Neural progenitor cell (in vitro differentiated cells): ENCODE results near the gene RILPL1. TPM values are rescaled to one million over a fixed set of nuclear protein-coding genes. Genes with fewer than 3 reads are reported as not detected.

Experiments used
- DNase-seq: peaks from one replicate; pipeline ENCODE4 v3.0.0-alpha.2; 2016; ENCODE audit warnings: low spot score
- H2AFZ ChIP-seq: fragments of 200-600 bp; sonication (generic); replicated peaks from 2 replicates; pipeline ENCODE4 v1.6.1; 2016; ENCODE audit warnings: antibody characterized with exemption
- H3F3A ChIP-seq: fragments of 200-600 bp; sonication (generic); 2 replicates; pipeline ENCODE4 v1.6.1; 2016; ENCODE audit warnings: antibody characterized with exemption, low read depth
- H3K27ac ChIP-seq: fragments of 200-600 bp; sonication (generic); 2 replicates; pipeline ENCODE4 v1.5.1; 2016; ENCODE audit warnings: mild to moderate bottlenecking
- H3K27me3 ChIP-seq: fragments of 200-600 bp; sonication (generic); 2 replicates; pipeline ENCODE4 v1.6.1; 2016; ENCODE audit warnings: mild to moderate bottlenecking, moderate library complexity
- H3K36me3 ChIP-seq: fragments of 200-600 bp; sonication (generic); 2 replicates; pipeline ENCODE4 v1.5.1; 2016
- H3K4me1 ChIP-seq: fragments of 200-600 bp; sonication (generic); 2 replicates; pipeline ENCODE4 v1.6.1; 2016; ENCODE audit warnings: mixed run types
- H3K4me2 ChIP-seq: fragments of 200-600 bp; sonication (generic); 2 replicates; pipeline ENCODE4 v1.6.1; 2016
- H3K4me3 ChIP-seq: fragments of 200-600 bp; sonication (generic); 2 replicates; pipeline ENCODE4 v1.5.1; 2016
- H3K79me2 ChIP-seq: fragments of 200-600 bp; sonication (generic); 2 replicates; pipeline ENCODE4 v1.6.1; 2016; ENCODE audit warnings: low read depth
- H3K9ac ChIP-seq: fragments of 200-600 bp; sonication (generic); 2 replicates; pipeline ENCODE4 v1.6.1; 2016
- H3K9me3 ChIP-seq: fragments of 200-600 bp; sonication (generic); 2 replicates; pipeline ENCODE4 v1.5.1; 2016; ENCODE audit warnings: low read depth
- H4K20me1 ChIP-seq: fragments of 200-600 bp; sonication (generic); 2 replicates; pipeline ENCODE4 v1.6.1; 2016; ENCODE audit warnings: low read depth
- H3K27ac Mint-ChIP-seq: 3 replicates; pipeline ENCODE4 v1.8.0; 2021; ENCODE audit warnings: mixed read lengths
- H3K27me3 Mint-ChIP-seq: 2 replicates; pipeline ENCODE4 v1.8.0; 2022; ENCODE audit warnings: low read depth, mild to moderate bottlenecking, inconsistent platforms, moderate library complexity, mixed read lengths; ENCODE audit not compliant: insufficient read depth
- H3K36me3 Mint-ChIP-seq: 3 replicates; pipeline ENCODE4 v1.8.0; 2021; ENCODE audit warnings: mixed read lengths
- H3K4me1 Mint-ChIP-seq: 3 replicates; pipeline ENCODE4 v1.8.0; 2021; ENCODE audit warnings: mixed read lengths
- H3K4me3 Mint-ChIP-seq: 3 replicates; pipeline ENCODE4 v1.8.0; 2021; ENCODE audit warnings: mild to moderate bottlenecking, moderate library complexity, mixed read lengths
- H3K9me3 Mint-ChIP-seq: 3 replicates; pipeline ENCODE4 v1.8.0; 2020; ENCODE audit warnings: mixed read lengths
- CTCF ChIP-seq: fragments of 200-600 bp; sonication (generic); IDR thresholded peaks from 2 replicates; pipeline ENCODE4 v1.5.1; 2017; ENCODE audit warnings: antibody characterized with exemption, mild to moderate bottlenecking
- EZH2 ChIP-seq: fragments of 200-600 bp; sonication (generic); IDR thresholded peaks from 2 replicates; pipeline ENCODE4 v1.6.1; 2017; ENCODE audit warnings: antibody characterized with exemption, mild to moderate bottlenecking, moderate library complexity
- EZH2phosphoT487 ChIP-seq: fragments of 200-600 bp; sonication (generic); IDR thresholded peaks from 2 replicates; pipeline ENCODE4 v1.6.1; 2017; ENCODE audit warnings: antibody characterized with exemption
- total RNA-seq: library from RNA; depleted of rRNA; stranded (reverse); fragments of >200 nt; gene quantifications from 2 replicates; pipeline ENCODE4 v1.2.3, GENCODE V29; 2015; ENCODE audit warnings: low replicate concordance

Gene RILPL1
- total RNA-seq, 1 donor from 2014 or later, result 13.8 TPM

DNA sequence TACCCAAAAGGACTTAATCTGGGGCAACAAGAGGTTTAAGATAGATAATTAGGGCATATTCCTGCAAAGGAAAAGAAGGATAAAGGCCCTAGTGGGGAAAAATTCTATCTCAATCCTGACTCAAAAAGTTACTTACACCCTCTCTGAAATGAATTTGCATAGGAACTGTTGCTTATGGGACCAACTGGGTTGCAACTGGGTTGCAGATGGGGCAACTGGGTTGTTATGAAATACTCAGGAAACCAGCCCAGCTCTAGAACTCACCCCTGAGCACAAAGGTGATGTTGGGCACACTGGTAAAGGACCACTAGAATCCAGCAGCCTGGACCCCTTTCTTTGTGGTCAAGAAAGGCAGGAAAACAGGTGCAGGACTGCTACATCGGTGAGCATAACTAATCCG lies 17.2 kb upstream of the RILPL1 start:
- no peak overlapping the region for H3K27ac ChIP-seq
- Mint-ChIP-seq H3K27ac (no peak overlapping the region), H3K36me3 (no peaks in the 10 kb centered on the region), H3K9me3 (peaks cover 3% of the 10 kb centered on the region), H3K4me1 (peaks cover 7% of the 10 kb centered on the region), H3K27me3 (peaks cover 9% of the 10 kb centered on the region), H3K4me3 (no peak overlapping the region)
- H3K4me3 ChIP-seq, result no peak overlapping the region
- DNase-seq, result no peak
- no peak overlapping the region for H3K9ac ChIP-seq
- H3F3A ChIP-seq, result no peaks in the 10 kb centered on the region
- no peaks in the 10 kb centered on the region for H3K79me2 ChIP-seq
- TF ChIP-seq EZH2, result no peak
- H3K4me1 ChIP-seq, result peaks cover 14% of the 10 kb centered on the region
- no peaks in the 10 kb centered on the region for H4K20me1 ChIP-seq
- no peaks in the 10 kb centered on the region for H3K27me3 ChIP-seq
- H3K9me3 ChIP-seq, result no peaks in the 10 kb centered on the region
- no peak overlapping the region for H3K4me2 ChIP-seq
- no peak overlapping the region for H2AFZ ChIP-seq
- no peaks in the 10 kb centered on the region for H3K36me3 ChIP-seq

DNA sequence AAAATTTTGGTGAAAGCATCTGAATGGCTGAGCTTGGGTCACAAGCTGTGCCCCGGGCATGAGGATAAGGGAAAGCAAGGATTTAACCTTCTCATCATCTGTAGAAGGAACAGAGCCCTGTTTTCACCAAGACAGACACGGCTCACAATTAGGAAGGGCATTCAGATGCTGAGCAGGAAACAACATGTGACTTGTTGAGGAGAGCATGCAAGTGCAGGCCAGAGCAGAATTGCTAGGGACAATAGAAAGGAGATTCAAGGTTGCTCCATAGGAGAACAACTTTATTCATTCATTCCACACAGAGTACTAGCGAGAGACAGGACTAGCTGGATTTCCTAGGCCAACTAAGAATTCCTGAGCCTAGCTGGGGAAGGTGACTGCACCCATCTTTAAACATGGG lies 14.6 kb upstream of the RILPL1 start:
- Mint-ChIP-seq H3K4me3 (no peak overlapping the region), H3K27me3 (peaks cover 5% of the 10 kb centered on the region), H3K27ac (peak overlapping the region; percentile 46), H3K4me1 (peaks cover 7% of the 10 kb centered on the region), H3K9me3 (peaks cover 3% of the 10 kb centered on the region), H3K36me3 (no peaks in the 10 kb centered on the region)
- H3K36me3 ChIP-seq, result no peaks in the 10 kb centered on the region
- no peak overlapping the region for H2AFZ ChIP-seq
- TF ChIP-seq CTCF (no peak), EZH2phosphoT487 (no peak), EZH2 (no peak)
- no peaks in the 10 kb centered on the region for H3K4me1 ChIP-seq
- H3K4me3 ChIP-seq, result no peak overlapping the region
- H3F3A ChIP-seq, result no peaks in the 10 kb centered on the region
- no peaks in the 10 kb centered on the region for H3K79me2 ChIP-seq
- no peaks in the 10 kb centered on the region for H3K27me3 ChIP-seq
- H3K9ac ChIP-seq, result no peak overlapping the region
- no peaks in the 10 kb centered on the region for H3K9me3 ChIP-seq
- H3K4me2 ChIP-seq, result no peak overlapping the region
- DNase-seq, result no peak
- no peaks in the 10 kb centered on the region for H4K20me1 ChIP-seq
- no peak overlapping the region for H3K27ac ChIP-seq

DNA sequence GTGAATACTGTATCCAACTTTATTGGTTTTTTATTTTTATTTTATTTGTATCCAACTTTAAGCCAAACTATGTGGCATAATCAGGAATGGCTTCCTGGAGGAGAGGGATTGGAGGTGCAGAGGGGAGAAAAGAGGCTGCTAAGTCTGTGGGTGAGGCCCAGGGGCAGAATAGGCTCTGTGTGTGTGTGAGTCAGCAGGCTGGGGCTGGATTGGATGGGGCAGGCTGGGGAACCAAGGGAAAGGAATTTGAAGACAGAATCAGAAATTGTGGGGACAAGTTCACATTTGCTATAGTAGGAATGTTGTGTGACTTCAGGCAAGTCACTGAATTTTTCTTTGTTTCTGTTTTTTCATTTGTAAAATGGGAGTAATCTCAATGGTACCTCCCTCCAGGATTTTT lies 12.8 kb upstream of the RILPL1 start:
- H3K79me2 ChIP-seq, result no peaks in the 10 kb centered on the region
- DNase-seq, result no peak
- H3K4me3 Mint-ChIP-seq, result no peak overlapping the region
- no peak overlapping the region for H3K4me2 ChIP-seq
- H3K27ac ChIP-seq, result no peak overlapping the region
- H3K27ac Mint-ChIP-seq, result peak overlapping the region; percentile 58
- no peak for TF ChIP-seq CTCF
- TF ChIP-seq EZH2, result no peak
- no peak for TF ChIP-seq EZH2phosphoT487
- H3K4me1 ChIP-seq, result no peaks in the 10 kb centered on the region
- H2AFZ ChIP-seq, result no peak overlapping the region
- H3K36me3 Mint-ChIP-seq, result no peaks in the 10 kb centered on the region
- peaks cover 3% of the 10 kb centered on the region for H3K9me3 Mint-ChIP-seq
- no peaks in the 10 kb centered on the region for H3K9me3 ChIP-seq
- no peaks in the 10 kb centered on the region for H3F3A ChIP-seq
- H3K9ac ChIP-seq, result no peak overlapping the region
- no peaks in the 10 kb centered on the region for H3K27me3 ChIP-seq
- H3K36me3 ChIP-seq, result no peaks in the 10 kb centered on the region
- H3K4me1 Mint-ChIP-seq, result peaks cover 4% of the 10 kb centered on the region
- H3K27me3 Mint-ChIP-seq, result peaks cover 8% of the 10 kb centered on the region
- H4K20me1 ChIP-seq, result no peaks in the 10 kb centered on the region
- H3K4me3 ChIP-seq, result no peak overlapping the region

- peaks cover 8% of the 10 kb centered on the region for H3K4me1 Mint-ChIP-seq
These were observed 10.0 kb upstream of the RILPL1 start for GRCh38 chr12:123543541-123543940.

More at GRCh38 chr12:123543541-123543940, 10.0 kb upstream of the RILPL1 start:
- H3K36me3 Mint-ChIP-seq, result no peaks in the 10 kb centered on the region
- TF ChIP-seq EZH2phosphoT487 (no peak), EZH2 (no peak), CTCF (no peak)
- no peak overlapping the region for H3K9ac ChIP-seq
- H3K79me2 ChIP-seq, result no peaks in the 10 kb centered on the region
- no peak overlapping the region for H3K4me3 Mint-ChIP-seq
- H3K4me3 ChIP-seq, result no peak overlapping the region
- peaks cover under 1% of the 10 kb centered on the region for H3K9me3 Mint-ChIP-seq
- peaks cover 5% of the 10 kb centered on the region for H3K4me1 ChIP-seq
- no peaks in the 10 kb centered on the region for H3K27me3 ChIP-seq
- H2AFZ ChIP-seq, result no peak overlapping the region
- no peaks in the 10 kb centered on the region for H4K20me1 ChIP-seq
- H3K27me3 Mint-ChIP-seq, result peaks cover 5% of the 10 kb centered on the region
- no peaks in the 10 kb centered on the region for H3F3A ChIP-seq
- DNase-seq, result no peak
- no peaks in the 10 kb centered on the region for H3K36me3 ChIP-seq
- no peak overlapping the region for H3K4me2 ChIP-seq
- H3K27ac Mint-ChIP-seq, result no peak overlapping the region
- H3K27ac ChIP-seq, result no peak overlapping the region
- H3K9me3 ChIP-seq, result no peaks in the 10 kb centered on the region
